Measurements from ENCODE around the gene CHTF18.

- TF ChIP-seq POLR2A (IDR thresholded peaks at IDR 0.05) (no peak), CTCF (IDR thresholded peaks at IDR 0.05) (no peak)
Measured at GRCh38 chr16:847151-847550, 58.7 kb downstream of the CHTF18 start.
